ENCODE results near the gene SERPING1.

- TF ChIP-seq CTCF (IDR thresholded peaks at IDR 0.05; ENCODE audit: low read length) (no peak), EZH2 (IDR thresholded peaks at IDR 0.05; ENCODE audit: borderline replicate concordance, low read length) (no peak)
Observed at GRCh38 chr11:57657194-57658022, 59.9 kb downstream of the SERPING1 start, which contains the start of gene CLP1.

Measured in OCI-LY1 (cell line).